GM12892 (cell line): ENCODE results near the gene SPATA3.

ENCODE experiments used
- POLR2A ChIP-seq: IDR thresholded peaks from 2 replicates; pipeline ENCODE4 v1.6.1; 2011; ENCODE audit warnings: low read depth, low read length, control low read depth
- POLR2AphosphoS5 ChIP-seq: IDR thresholded peaks from 2 replicates; pipeline ENCODE4 v1.6.1; 2011; ENCODE audit warnings: low read depth, low read length, control low read depth
- TAF1 ChIP-seq: IDR thresholded peaks from 2 replicates; pipeline ENCODE4 v1.6.1; 2011; ENCODE audit warnings: low read depth, mild to moderate bottlenecking, control low read depth, low read length, borderline replicate concordance

DNA sequence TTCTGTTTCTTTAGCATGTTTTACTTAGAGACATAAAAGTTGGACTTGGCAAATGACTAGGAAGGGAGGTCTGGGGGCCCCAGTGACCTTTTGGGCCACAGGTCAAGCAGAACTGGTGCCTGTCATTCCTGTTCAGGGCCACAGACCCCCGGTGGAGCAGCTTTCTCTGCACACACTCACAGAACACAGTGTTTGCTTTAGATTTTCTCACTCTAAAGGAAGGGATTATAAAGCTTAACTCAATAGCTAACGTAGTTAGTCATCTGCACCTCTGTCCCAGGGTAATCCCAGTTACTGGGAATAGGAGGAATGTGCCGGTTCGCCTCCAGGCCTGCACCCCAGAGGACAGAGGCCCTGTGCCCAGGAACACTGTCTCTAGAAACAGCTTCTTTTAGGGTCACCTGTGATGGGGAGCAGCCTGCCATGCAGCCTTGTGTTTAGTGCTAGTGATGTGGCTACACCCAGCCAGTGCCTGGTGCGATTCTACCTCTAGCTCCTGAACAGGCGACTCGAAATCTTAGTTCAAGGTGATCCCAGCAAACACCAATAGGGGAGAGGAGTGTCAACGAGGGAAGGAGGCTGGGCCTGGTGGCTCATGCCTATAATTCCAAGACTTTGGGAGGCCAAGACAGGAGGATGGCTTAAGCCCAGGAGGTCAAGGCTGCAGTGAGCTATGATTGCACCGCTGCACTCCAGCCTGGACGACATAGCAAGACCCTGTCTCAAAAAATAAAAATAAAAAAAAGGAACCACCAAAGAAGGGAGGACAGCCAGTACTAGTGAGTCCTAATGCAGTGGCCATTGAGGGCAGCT, 11.6 kb downstream of the SPATA3 start:
- TF ChIP-seq TAF1 (no peak), POLR2A (no peak), POLR2AphosphoS5 (no peak)
